Breast epithelium (tissue), 3 donors: Measurements from ENCODE around the gene USP24.

Experiments used
- POLR2A ChIP-seq: fragments of 450-650 bp; IDR thresholded peaks from one replicate; pipeline ENCODE4 v1.6.1; 2016; ENCODE audit warnings: antibody characterized with exemption, mild to moderate bottlenecking, moderate library complexity
- POLR2AphosphoS5 ChIP-seq, 3 donors: sonication (generic); formaldehyde crosslinking; IDR thresholded peaks; one replicate each; pipeline ENCODE4 v1.6.1; 2017; ENCODE audit warnings: antibody characterized with exemption in 3 of 3
- TF ChIP-seq, protein P1 (sequence below), 3 donors: fragments of 450-650 bp; IDR thresholded peaks; one replicate each; pipeline ENCODE4 v1.5.1; 2016 to 2017; ENCODE audit warnings: antibody characterized with exemption in 3 of 3, mild to moderate bottlenecking in 3 of 3, moderate library complexity in 3 of 3

- TF ChIP-seq POLR2AphosphoS5 (IDR thresholded peaks at IDR 0.05) (no peak), POLR2A (no peak)
- TF ChIP-seq, protein P1, sequence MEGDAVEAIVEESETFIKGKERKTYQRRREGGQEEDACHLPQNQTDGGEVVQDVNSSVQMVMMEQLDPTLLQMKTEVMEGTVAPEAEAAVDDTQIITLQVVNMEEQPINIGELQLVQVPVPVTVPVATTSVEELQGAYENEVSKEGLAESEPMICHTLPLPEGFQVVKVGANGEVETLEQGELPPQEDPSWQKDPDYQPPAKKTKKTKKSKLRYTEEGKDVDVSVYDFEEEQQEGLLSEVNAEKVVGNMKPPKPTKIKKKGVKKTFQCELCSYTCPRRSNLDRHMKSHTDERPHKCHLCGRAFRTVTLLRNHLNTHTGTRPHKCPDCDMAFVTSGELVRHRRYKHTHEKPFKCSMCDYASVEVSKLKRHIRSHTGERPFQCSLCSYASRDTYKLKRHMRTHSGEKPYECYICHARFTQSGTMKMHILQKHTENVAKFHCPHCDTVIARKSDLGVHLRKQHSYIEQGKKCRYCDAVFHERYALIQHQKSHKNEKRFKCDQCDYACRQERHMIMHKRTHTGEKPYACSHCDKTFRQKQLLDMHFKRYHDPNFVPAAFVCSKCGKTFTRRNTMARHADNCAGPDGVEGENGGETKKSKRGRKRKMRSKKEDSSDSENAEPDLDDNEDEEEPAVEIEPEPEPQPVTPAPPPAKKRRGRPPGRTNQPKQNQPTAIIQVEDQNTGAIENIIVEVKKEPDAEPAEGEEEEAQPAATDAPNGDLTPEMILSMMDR (IDR thresholded peaks at IDR 0.05) = no peak
Measured at GRCh38 chr1:55128418-55128995, 86.7 kb downstream of the USP24 start.
